NK-92 (cell line): ENCODE results near the gene CDKAL1.

Experiments
- DNase-seq: peaks from one replicate; lab custom pipeline; 2025; ENCODE audit not compliant: unreplicated experiment; lab: John Stamatoyannopoulos, UW

The CDKAL1 gene

DNA sequence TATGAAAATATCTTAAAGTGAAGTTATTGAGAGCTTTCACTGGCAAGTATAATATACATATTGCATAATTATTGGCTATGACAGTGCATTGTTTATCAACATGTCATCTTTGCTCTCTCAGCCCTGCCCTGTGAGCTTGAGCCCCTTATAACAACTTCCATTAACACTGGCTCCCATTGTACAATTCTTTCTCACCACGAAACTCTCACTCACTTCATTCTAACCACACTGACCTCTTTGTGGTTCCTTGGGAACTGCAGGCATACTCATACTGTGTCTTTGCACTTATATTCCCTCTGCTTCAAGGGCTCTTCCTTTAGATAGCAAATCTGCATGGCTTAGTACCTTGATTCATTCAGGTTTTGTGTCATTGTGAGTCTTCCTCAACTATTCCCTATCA lies 411.8 kb downstream of the CDKAL1 start:
- DNase-seq, result no peak

DNA sequence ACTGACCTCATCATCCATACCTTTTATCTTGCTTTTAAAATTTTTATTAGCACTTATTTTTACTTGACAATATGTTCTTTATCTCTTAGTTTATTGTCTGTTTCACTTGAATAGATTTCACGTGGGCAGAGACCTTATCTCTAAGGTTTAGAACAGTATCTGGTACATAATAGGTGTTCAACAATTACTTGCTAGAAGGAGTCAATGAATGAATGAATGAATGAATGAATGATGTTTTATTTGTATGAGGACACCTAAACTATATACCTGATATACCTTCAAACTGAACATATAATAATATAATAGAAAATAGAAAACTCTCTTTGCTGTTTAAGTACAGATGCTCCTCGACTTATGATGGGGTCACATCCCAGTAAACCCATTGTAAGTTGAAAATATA lies 412.6 kb downstream of the CDKAL1 start:
- no peak for DNase-seq

DNA sequence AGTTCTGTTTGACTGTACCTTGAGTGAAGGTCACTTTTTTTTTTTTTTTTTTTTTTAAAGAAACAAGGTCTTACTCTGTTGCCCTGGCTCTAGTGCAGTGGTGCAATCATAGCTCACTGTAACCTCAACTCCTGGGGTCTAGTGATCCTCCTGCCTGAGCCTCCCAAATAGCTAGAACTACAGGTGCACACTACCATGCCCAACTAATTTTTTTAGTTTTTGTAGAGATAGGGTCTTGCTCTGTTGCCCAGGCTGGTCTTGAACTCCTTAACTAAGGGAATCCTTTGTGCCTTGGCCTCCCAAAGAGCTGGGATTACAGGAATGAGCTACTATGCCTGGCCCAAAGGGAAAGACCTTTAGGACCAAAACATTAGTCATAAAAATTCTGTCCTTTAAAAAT lies 413.7 kb downstream of the CDKAL1 start:
- no peak for DNase-seq

DNA sequence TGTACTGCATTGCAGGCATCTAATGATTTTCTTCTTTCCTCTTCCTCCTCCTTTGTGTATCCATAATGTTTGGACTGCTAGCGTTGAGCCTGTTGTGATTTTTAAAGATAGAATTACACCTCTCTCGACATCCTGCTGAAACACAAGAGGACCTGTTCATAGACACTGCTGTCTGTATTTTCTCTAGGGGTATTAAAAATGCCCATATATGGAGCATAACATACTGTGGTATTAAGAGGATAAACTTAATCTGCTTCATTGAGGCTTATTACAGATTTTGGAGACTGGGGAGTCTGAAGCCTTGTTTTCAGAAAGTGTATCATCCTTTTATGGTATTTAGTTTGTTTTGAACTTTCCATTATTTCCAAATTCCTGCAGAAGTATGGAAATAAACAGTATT lies 414.3 kb downstream of the CDKAL1 start:
- no peak for DNase-seq

DNA sequence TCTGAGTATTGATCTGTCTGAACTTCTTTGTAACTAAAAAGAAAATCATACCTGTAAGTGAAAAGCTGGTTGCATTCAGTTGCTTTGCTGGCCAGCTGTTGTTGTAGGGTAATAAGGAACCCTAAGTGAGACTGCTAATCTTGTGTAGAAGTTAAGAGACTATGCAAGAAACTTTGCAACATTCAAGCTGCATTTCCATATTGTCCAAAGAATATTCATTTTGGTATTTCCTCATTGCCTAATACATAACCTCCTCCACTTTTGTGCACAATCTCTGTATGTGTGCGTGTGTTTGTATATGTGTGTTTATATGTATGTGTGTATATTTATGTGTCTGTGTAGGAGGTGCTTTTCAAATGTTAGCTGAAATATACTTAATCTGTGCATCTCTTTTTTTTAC lies 414.9 kb downstream of the CDKAL1 start:
- DNase-seq, result no peak

DNA sequence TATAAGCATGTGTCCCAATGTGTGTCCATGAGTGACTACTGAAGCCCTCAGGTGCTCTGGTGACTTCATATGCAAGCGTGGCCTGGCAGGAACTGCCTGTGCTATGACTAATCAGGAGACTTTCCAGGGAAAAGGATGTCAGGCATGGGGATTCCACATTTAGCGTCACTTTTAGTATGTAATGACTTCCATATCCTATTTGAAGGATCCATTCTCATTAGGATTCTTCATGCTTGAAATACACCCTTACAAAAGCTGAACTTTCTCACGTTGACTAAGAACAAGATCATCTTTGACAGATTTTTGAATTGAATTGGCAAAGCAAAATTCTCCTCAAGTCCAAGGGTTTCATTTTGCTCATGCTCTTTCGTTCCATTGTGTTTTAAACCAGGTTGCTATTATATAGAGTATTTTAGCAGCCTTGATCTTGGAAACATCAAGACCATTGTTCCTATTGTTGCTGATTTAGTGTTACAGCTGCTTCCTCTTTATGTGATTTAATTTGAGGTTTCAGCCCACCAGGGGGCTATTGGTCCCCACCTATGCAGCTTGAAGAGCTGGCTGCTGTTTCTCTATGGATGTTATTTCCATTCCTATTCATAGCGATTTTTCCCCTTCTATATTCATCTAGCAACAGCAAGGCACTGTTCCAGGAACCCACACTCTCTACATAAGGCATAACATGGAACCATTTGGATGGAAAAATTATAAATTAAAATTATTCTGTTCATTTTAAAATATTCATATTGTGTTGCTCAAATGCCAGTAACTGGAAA lies 418.6 kb downstream of the CDKAL1 start:
- no peak for DNase-seq

DNA sequence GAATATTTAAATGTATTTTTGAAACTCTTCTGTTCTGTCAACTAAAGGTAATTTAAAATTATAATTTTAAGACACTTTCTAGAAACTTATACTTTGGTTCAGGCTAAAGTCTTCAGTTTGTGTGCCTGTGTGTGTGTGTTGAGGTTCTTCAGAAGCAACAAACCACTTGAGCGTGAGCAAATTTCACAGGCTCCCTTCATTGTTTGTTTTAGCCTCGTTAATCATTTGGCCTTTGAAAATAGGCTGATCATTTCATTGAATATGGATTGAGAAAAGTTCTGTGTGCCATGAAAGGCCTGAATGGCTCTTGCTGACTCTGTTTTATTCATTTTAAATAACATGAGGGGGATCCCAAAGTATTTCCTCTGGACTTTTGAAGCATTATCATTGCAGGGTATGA lies 420.1 kb downstream of the CDKAL1 start:
- DNase-seq, result no peak

DNA sequence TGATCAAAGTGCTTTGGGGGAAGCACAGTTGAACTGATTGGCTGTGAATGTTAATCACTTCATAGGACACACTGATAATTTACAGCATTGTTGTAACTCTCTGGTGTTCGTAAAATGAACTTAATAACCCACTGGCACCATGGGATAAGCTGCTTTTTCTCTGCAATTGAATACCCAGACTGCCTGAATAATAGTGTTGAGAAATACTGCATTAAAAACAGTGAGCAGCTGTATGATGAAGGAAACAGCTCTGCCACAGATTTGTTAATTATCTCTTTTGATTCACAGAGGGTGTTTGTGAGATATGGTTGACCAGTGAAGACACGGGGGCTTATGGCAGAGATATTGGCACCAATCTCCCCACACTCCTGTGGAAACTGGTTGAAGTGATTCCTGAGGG lies 420.9 kb downstream of the CDKAL1 start:
- DNase-seq, result no peak

DNA sequence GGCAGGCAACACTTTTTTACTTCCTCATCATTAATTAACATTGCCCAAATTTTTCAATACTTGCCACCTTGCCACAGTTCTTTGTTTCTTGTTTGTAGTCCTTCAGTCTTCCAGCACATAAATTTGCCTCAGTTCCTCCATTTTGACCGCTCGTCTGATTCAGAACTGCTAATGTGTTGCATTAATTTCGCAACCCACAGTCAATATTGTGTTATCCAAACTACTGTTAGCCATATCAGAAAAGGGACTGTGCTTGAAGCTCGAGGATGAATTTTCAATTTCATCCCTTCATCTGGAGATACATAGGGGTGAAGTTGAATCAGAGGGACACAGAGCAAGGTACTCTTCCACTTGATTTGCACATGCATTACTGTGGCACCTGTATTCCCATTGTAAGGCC lies 421.5 kb downstream of the CDKAL1 start:
- DNase-seq, result no peak

DNA sequence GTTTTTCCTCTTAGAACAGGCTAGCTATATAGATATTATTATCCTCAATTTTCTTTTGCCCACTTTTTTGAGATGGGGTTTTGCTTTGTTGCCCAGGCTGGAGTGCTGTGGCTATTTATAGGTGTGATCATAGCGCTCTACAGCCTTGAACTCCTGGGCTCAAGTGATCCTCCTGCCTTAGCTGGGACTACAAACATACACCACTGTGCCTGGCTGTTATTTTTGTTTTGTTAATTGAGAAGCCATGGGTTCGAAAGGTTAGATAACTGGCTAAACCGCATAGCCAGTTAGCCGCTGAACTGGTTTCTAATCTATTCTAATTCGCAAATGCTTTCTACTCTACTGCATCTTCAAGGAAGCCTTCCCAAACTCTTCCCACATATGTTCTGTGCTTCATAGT lies 425.8 kb downstream of the CDKAL1 start:
- DNase-seq, result no peak

DNA sequence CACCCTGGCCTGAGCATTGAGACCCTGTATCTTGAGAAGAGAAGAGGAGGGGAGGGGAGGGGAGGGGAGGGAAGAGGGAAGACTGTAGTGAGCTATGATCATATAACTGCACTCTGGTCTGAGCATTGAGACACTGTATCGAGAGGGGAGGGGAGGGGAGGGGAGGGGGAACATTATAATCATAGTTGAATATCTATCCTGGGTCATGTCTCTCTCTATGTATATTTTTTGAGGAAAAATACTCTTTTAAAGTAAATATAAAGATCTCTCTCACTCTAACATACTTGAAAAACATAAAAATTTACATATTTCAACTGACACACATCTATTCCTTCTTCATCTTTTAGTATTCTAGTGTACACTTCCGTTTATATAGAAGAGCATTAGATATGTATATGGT lies 431.0 kb downstream of the CDKAL1 start:
- DNase-seq, result no peak

DNA sequence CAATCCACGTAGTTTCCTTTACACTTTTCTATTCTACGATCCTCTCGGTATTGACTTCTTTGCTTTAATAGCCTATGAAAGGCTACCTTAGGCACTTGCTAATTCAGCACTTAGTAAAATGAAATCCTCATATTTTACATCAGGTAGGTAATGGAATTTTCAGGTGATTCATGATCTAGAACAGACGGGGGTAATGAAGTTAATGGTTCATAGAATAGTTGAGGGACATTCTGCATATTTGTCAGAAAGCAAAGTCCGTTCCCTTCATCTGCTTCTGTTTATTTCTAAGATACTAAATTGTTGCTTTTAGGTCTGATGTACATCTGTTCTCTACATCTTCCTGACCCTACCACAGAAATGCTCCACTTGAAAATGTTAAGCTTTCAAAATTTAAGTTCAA lies 431.7 kb downstream of the CDKAL1 start:
- DNase-seq, result no peak

DNA sequence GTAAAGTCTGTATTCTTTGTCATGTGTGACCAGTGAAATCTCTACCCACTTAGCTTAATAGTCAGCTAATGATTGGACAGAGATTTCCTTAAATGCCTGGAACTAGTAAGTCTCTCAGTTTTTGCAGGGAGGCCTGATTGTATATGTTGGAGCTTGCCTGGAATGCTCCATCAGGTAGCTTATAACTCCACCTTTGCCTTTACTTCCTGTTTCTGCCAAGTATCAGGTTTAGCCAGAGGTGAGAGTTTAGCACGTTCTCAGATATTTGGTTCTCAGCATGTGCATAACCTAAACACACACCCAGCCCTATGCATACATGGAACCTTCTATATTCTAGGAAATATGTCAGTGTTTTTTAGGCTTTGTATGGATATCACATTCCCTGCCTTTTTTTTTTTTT lies 435.3 kb downstream of the CDKAL1 start:
- DNase-seq, result no peak

DNA sequence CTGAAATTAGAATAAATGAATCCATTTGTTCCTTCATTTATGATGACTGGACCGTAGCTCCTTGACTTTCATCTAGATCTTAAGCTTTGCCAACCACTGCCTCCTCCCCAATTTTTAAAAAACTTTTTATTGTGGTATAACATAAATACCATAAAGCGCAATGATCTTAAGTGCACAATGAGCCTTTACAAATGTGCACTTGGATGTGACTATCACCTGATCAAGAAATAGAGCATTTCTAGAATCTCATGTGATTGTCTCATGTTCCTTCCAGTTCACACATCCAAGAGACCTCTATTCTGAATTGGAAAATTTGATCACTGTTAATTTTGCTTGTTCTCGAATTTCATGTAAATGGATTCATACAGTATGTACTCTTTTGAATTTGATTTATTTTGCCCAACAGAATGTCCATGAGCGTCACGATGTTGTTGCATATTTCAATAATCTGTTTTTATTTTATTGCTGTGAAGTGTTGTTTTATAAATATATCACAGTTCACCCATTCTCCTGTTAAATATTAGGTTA lies 442.2 kb downstream of the CDKAL1 start:
- DNase-seq, result no peak

DNA sequence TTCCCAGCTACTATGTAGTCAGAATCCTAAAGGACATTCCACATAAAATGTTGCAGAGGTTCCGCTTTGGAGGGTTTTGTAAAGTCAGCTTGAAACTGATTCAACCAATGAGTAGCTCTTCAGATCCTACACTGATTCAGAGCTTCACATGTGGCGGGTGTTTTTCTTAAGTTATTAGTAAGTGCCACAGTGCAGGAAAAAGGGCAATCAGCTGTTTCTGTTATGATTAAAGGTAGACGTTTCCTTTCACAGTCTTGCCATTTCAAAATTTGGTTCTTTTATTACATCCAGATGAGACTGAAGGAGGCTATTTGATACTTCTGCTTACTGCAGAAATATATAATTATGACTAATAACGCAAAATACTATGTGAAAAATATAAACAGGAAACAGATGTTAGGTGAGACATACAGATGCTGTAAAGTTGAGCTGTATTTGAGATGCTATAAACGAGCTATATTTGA lies 443.9 kb downstream of the CDKAL1 start:
- no peak for DNase-seq

DNA sequence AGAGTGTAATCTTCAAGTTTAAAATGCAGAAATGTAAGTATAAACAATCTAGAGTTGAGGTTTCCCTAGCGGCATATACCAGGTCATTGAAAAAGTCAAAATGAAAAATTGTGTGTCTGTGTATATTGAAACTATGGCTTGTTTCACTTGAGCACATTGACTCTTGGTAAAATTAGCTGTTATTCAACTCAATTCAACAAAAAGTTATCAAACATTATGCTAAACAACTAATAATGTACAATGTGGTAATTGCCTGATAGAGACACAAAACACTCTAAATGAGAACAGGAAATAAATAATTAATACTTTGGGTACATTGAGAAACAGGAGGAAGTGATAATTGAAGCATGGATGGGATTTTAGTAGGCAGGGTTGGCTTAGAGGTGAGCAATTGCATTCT lies 444.8 kb downstream of the CDKAL1 start:
- no peak for DNase-seq

DNA sequence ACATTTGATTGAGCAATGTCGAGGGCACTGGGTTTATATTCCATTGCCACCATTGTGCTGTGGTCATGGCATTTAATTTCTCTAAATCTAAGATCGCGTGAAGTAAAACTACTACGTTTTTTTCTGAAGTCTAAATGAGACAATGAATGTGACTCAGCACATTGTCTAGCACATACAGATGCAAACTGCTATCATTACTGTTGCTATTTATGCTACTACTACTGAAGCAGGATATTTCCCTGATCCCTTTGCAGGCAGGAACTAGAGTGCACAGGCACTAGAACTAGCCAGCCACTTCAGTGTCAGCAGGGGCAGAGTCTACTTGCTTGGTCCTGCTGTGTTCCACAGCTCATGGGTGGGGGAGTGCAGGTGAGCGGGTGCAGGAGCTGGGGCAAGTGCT lies 449.7 kb downstream of the CDKAL1 start:
- no peak for DNase-seq

DNA sequence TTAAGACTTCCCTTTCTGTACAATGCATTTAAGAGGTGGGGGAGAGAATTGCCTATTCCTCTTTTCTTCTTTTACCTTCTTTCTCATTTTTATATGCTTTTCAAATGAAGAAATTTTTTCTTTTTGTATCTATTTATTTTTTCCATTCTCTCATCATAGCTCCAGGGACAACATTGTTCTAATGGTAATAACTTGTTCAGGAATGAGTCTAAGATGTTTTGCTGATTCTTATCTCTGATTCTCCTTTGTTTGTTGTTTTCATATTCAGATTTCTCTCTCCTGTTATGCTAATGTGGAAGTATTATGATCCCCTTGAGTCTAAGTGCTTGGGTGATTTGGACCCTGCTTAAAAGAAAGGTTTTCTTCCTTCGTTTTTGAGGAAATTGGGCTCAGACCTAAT lies 451.6 kb downstream of the CDKAL1 start:
- DNase-seq, result no peak

DNA sequence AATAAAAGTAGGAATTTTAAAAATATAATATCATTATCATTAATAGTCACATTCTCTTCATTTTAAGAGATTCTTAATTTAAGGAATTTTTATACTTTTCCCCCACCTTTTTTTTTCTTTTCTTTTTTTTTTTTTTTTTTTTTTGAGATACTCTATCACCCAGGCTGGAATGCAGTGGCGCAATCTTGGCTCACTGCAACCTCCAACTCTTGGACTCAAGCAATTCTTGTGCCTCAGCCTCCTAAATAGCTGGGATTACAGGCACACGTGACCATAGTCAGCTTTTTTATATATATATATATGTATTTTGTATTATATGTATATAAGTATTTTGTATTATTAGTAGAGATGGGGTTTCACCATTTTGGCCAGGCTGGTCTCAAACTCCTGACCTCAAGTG lies 457.7 kb downstream of the CDKAL1 start:
- DNase-seq, result no peak

DNA sequence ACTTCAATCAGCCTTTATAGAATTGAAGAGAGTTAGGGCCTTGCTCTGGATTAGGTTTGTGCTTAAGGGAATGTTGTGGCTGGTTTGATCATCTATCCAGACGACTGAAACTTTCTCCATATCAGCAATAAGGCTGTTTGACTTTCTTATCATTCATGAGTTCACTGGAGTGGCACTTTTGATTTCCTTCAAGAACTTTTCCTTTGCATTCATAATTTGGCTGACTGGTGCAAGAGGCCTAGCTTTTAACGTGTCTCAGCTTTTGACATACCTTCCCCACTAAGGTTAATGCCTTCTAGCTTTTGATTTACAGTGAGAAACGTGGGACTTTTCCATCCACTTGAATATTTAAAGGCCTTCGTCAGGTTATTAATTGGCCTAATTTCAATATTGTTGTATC lies 461.8 kb downstream of the CDKAL1 start:
- DNase-seq, result no peak

DNA sequence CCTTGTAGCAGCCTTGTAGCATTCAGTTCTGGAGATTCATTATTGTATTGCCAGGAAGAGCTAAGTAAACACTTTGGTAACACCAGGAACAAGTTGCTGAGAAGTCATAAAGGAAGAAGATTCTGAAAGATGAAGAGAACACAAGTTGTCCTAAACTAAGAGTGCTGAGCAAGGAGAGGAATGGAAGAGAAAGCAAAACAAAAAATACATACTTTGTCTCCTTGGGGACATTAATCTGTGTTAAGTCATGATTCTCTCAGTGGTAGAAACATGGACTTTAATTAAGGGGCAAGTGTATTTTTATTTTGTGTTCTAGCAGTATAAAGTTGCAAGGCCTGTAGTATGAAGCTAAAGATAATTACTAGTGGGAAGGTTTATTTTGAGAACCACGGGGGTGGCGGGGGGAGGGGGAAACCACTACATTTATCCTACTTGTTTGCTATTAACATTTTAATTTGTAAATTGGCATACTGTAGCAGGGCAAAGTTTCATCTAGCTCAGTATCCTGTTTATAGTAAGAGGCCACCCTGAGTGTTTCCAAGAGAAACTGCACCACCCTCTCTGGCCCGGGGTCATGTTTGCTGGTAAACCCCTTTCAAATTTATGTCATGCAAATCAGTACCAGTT lies 463.0 kb downstream of the CDKAL1 start:
- no peak for DNase-seq

DNA sequence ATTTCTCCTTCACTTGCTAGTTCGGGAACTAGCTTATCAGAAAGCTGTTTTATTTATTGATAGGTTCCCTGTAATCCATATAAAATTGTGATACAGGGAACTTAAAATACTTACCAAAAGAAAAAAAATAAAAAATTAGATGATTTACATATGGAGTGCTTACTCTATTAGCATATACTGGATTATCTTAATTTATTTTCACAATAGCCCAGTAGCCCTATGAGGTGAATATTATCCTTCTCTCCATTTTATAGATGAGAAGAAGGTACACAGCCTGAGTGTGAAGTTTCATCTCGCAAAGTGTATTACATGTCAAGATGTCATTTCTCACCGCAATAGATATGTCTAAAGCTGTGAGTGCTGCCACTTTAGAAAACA lies 463.5 kb downstream of the CDKAL1 start:
- DNase-seq, result no peak
